ENCODE data around the gene ABHD17A. TPM values are rescaled to one million over a fixed set of nuclear protein-coding genes. Genes with fewer than 3 reads are reported as not detected.
A peak's percentile ranks its signal among the peaks of the same experiment; 100 is the strongest.

ABHD17A gene
- total and polyA plus RNA-seq, 8 donors: 21.1 to 71.0 (median 25.6) TPM

- Histone ChIP-seq H3K27me3 (no peaks in the 10 kb centered on the region), H3K36me3 (no peaks in the 10 kb centered on the region), H3K27ac (no peak overlapping the region), H3K4me3 (peak overlapping the region; percentile 37 to 75 (median 56)), H3K4me1 (peaks cover 0 to 21% (median 0%) of the 10 kb centered on the region in 3 donors), H3K9me3 (no peaks in the 10 kb centered on the region)
- intact Hi-C loops (cut with DNase I): no loop called here
- 0% methylated on average over 74 to 109 of the region's 109 CpGs for WGBS, 2 donors
- no peak for TF ChIP-seq CTCF (IDR thresholded peaks at IDR 0.05)
- no peak for ATAC-seq
- FAIRE-seq: no peak
- DNase-seq: peak in 5 of 6 donors; percentile 51 to 83 (median 71)
Observed at GRCh38 chr19:1862424-1863327, 22.6 kb downstream of the ABHD17A start.

GRCh38 chr19:1862068-1862423 is 23.2 kb downstream of the ABHD17A start:
- peaks cover 0 to 23% (median 0%) of the 10 kb centered on the region in 3 donors for H3K4me1 ChIP-seq
- no peaks in the 10 kb centered on the region for H3K9me3 ChIP-seq
- peak overlapping the region; percentile 37 to 75 (median 56) for H3K4me3 ChIP-seq
- FAIRE-seq: no peak
- no peaks in the 10 kb centered on the region for H3K27me3 ChIP-seq
- no peak for TF ChIP-seq CTCF (IDR thresholded peaks at IDR 0.05)
- H3K27ac ChIP-seq: no peak overlapping the region
- H3K36me3 ChIP-seq: no peaks in the 10 kb centered on the region
- ATAC-seq: no peak
- intact Hi-C loops (cut with DNase I): no loop called here
- peak in 1 of 6 donors; percentile 33 for DNase-seq
- 20 to 26% methylated on average over 21 of the region's 21 CpGs for WGBS, 2 donors

GRCh38 chr19:1861599-1862031 is 23.7 kb downstream of the ABHD17A start:
- Histone ChIP-seq H3K9me3 (no peaks in the 10 kb centered on the region), H3K27me3 (no peaks in the 10 kb centered on the region), H3K4me3 (peak overlapping the region; percentile 37 to 75 (median 56)), H3K36me3 (no peaks in the 10 kb centered on the region), H3K27ac (no peak overlapping the region), H3K4me1 (peaks cover 0 to 23% (median 0%) of the 10 kb centered on the region in 3 donors)
- no peak for TF ChIP-seq CTCF (IDR thresholded peaks at IDR 0.05)
- FAIRE-seq: no peak
- 70 to 74% methylated on average over 22 to 23 of the region's 23 CpGs for WGBS, 2 donors
- DNase-seq: peak in 2 of 6 donors; percentile 26 to 75
- no peak for ATAC-seq
- intact Hi-C loops (cut with DNase I): no loop called here

- Histone ChIP-seq H3K36me3 (no peaks in the 10 kb centered on the region), H3K9me3 (no peaks in the 10 kb centered on the region), H3K4me3 (peak overlapping the region in 1 of 4 donors; percentile 73), H3K4me1 (peaks cover 0 to 23% (median 0%) of the 10 kb centered on the region in 3 donors), H3K27ac (no peak overlapping the region), H3K27me3 (no peaks in the 10 kb centered on the region)
- intact Hi-C loops (cut with DNase I): no loop called here
- TF ChIP-seq CTCF (IDR thresholded peaks at IDR 0.05): no peak
- ATAC-seq (no peak), FAIRE-seq (no peak), DNase-seq (peak in 2 of 6 donors; percentile 29 to 40)
- WGBS, 2 donors: 72 to 75% methylated on average over 28 of the region's 28 CpGs
Observed at GRCh38 chr19:1860821-1861598, 24.3 kb downstream of the ABHD17A start.

Measured in pancreas (tissue), 10 donors.